ENCODE measurements around the gene PDE7B. TPM values are rescaled to one million over a fixed set of nuclear protein-coding genes. Genes with fewer than 3 reads are reported as not detected.

The PDE7B gene
- total RNA-seq, 2 experiments from 2014 or later: not detected

DNA sequence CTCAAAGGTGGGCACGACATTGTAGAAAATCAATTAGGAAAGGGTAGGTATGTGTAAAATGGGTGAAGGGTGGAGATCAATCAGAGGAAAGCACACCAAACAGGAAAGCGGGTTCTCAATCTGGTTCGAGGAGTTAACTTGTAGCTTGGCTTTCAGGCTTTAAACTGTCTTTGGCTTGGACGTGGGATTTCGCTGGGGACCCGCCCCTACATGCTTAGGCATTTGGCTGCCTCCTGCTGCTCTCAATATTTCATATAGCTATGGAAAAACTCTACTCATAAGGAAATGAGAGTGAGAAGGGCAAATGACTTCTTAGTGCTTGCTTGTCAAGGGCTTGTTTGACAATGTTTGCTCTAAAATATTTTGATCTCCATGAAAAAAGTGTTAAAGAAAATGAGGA is 38.1 kb upstream of the PDE7B start:
- H3K36me3 ChIP-seq (ENCODE audit: insufficient read depth, low read length): no peaks in the 10 kb centered on the region
- no peak overlapping the region for H3K4me3 ChIP-seq (ENCODE audit: low read depth, low read length, poor library complexity, severe bottlenecking)
- CTCF ChIA-PET (ENCODE audit: unreplicated experiment): no interaction called here
- H3K4me1 ChIP-seq (ENCODE audit: insufficient read depth, low read length, poor library complexity, severe bottlenecking): no peaks in the 10 kb centered on the region
- H2AFZ ChIP-seq (ENCODE audit: low read length): no peak overlapping the region
- POLR2A ChIA-PET: interaction anchor here (0.5 to 1.4 kb wide), 3 partner anchors 19 to 998 kb away, joined by 3 to 4 read pairs (median 3); no protein-coding TSS in a partner anchor
- DNase-seq (ENCODE audit: low spot score): no peak
- no peaks in the 10 kb centered on the region for H4K20me1 ChIP-seq (ENCODE audit: insufficient read depth, low read length)
- no peak for TF ChIP-seq EZH2phosphoT487 (IDR thresholded peaks at IDR 0.05; ENCODE audit: borderline replicate concordance, low read depth, low read length)
- TF ChIP-seq, protein P1, sequence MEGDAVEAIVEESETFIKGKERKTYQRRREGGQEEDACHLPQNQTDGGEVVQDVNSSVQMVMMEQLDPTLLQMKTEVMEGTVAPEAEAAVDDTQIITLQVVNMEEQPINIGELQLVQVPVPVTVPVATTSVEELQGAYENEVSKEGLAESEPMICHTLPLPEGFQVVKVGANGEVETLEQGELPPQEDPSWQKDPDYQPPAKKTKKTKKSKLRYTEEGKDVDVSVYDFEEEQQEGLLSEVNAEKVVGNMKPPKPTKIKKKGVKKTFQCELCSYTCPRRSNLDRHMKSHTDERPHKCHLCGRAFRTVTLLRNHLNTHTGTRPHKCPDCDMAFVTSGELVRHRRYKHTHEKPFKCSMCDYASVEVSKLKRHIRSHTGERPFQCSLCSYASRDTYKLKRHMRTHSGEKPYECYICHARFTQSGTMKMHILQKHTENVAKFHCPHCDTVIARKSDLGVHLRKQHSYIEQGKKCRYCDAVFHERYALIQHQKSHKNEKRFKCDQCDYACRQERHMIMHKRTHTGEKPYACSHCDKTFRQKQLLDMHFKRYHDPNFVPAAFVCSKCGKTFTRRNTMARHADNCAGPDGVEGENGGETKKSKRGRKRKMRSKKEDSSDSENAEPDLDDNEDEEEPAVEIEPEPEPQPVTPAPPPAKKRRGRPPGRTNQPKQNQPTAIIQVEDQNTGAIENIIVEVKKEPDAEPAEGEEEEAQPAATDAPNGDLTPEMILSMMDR (conservative IDR thresholded peaks at IDR 0.05; ENCODE audit: low read length): no peak
- H3K9me2 ChIP-seq (ENCODE audit: insufficient read depth, low read length): no peaks in the 10 kb centered on the region
- no TSS peak for BruUV-seq (replicated peaks)
- H3K79me2 ChIP-seq (ENCODE audit: insufficient read depth, low read depth, low read length): no peaks in the 10 kb centered on the region
- H3K4me2 ChIP-seq (ENCODE audit: low read length): no peak overlapping the region
- intact Hi-C loops (cut with micrococcal nuclease; ENCODE audit: unreplicated experiment): no loop called here
- H3K27ac ChIP-seq (ENCODE audit: low read depth, low read length, poor library complexity, severe bottlenecking): no peak overlapping the region
- H3K9me3 ChIP-seq (ENCODE audit: low read length): no peaks in the 10 kb centered on the region

DNA sequence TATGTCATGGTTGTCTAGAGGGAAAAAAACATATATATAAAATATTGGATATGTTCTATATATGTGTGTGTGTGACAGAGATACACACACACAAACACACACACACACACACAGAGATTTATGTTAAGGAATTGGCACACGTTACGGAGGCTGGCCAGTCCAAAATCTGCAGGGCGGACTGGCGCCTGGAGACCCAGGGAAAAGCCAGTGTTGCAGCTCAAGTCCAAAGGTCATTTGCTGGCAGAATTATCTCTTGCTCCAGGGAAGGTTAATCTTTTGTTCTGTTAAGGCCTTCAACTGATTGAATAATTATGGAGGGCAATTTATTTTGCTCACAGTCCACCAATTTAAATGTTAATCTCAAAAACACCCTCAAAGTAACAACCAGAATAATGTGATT is 37.5 kb upstream of the PDE7B start:
- CTCF ChIA-PET (ENCODE audit: unreplicated experiment): no interaction called here
- BruUV-seq (replicated peaks): no TSS peak

DNA sequence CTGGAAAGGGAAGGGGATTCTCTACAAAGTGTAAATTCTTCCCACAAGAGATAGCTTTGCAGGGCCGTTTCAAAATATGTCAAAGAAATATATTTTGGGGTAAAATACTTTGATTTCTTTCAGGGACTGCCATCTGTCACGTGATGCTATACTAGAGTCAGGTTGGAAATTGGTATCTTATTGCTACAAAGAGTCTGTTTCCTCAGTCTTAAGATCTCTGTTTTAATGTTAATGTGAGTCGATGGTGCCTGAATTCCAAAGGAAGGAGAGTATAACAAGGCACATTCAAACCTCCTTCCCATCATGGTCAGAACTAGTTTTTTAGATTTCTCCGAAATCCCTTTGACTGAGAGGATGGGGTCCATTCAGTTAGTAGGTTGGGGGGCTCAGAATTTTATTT is 36.3 kb upstream of the PDE7B start:
- H3K9me2 ChIP-seq (ENCODE audit: insufficient read depth, low read length): no peaks in the 10 kb centered on the region
- H4K20me1 ChIP-seq (ENCODE audit: insufficient read depth, low read length): no peaks in the 10 kb centered on the region
- H3K4me2 ChIP-seq (ENCODE audit: low read length): no peak overlapping the region
- no TSS peak for BruUV-seq (replicated peaks)
- no peak for DNase-seq (ENCODE audit: low spot score)
- TF ChIP-seq EZH2phosphoT487 (IDR thresholded peaks at IDR 0.05; ENCODE audit: borderline replicate concordance, low read depth, low read length): no peak
- TF ChIP-seq, protein P1 (conservative IDR thresholded peaks at IDR 0.05; ENCODE audit: low read length): no peak
- no peaks in the 10 kb centered on the region for H3K4me1 ChIP-seq (ENCODE audit: insufficient read depth, low read length, poor library complexity, severe bottlenecking)
- no peak overlapping the region for H2AFZ ChIP-seq (ENCODE audit: low read length)
- POLR2A ChIA-PET: interaction anchor here (1.1 kb wide), 1 partner anchor 31 kb away, joined by 3 read pairs; no protein-coding TSS in a partner anchor
- intact Hi-C loops (cut with micrococcal nuclease; ENCODE audit: unreplicated experiment): no loop called here
- H3K36me3 ChIP-seq (ENCODE audit: insufficient read depth, low read length): no peaks in the 10 kb centered on the region
- no peaks in the 10 kb centered on the region for H3K9me3 ChIP-seq (ENCODE audit: low read length)
- no peak overlapping the region for H3K27ac ChIP-seq (ENCODE audit: low read depth, low read length, poor library complexity, severe bottlenecking)
- CTCF ChIA-PET (ENCODE audit: unreplicated experiment): no interaction called here
- no peaks in the 10 kb centered on the region for H3K79me2 ChIP-seq (ENCODE audit: insufficient read depth, low read depth, low read length)
- H3K4me3 ChIP-seq (ENCODE audit: low read depth, low read length, poor library complexity, severe bottlenecking): no peak overlapping the region

More for the DNA sequence above, 37.5 kb upstream of the PDE7B start:
- Histone ChIP-seq H3K4me2 (ENCODE audit: low read length) (no peak overlapping the region), H3K27ac (ENCODE audit: low read depth, low read length, poor library complexity, severe bottlenecking) (no peak overlapping the region), H4K20me1 (ENCODE audit: insufficient read depth, low read length) (no peaks in the 10 kb centered on the region), H3K79me2 (ENCODE audit: insufficient read depth, low read depth, low read length) (no peaks in the 10 kb centered on the region), H3K9me3 (ENCODE audit: low read length) (no peaks in the 10 kb centered on the region), H2AFZ (ENCODE audit: low read length) (no peak overlapping the region), H3K36me3 (ENCODE audit: insufficient read depth, low read length) (no peaks in the 10 kb centered on the region), H3K4me3 (ENCODE audit: low read depth, low read length, poor library complexity, severe bottlenecking) (no peak overlapping the region), H3K9me2 (ENCODE audit: insufficient read depth, low read length) (no peaks in the 10 kb centered on the region), H3K4me1 (ENCODE audit: insufficient read depth, low read length, poor library complexity, severe bottlenecking) (no peaks in the 10 kb centered on the region)
- POLR2A ChIA-PET: interaction anchor here (1.4 kb wide), 1 partner anchor 19 kb away, joined by 3 read pairs; no protein-coding TSS in a partner anchor
- TF ChIP-seq, protein P1 (conservative IDR thresholded peaks at IDR 0.05; ENCODE audit: low read length): no peak
- no peak for TF ChIP-seq EZH2phosphoT487 (IDR thresholded peaks at IDR 0.05; ENCODE audit: borderline replicate concordance, low read depth, low read length)
- no peak for DNase-seq (ENCODE audit: low spot score)
- intact Hi-C loops (cut with micrococcal nuclease; ENCODE audit: unreplicated experiment): no loop called here

All from OCI-LY7 (cell line).